DND-41 (cell line): ENCODE measurements around the gene MELTF.

Experiments used
- ATAC-seq: fragments of 200-7000 bp; cut with Tn5 transposase; 3 replicates; pipeline ENCODE4 v1.9.1; 2021; ENCODE audit warnings: low read depth; ENCODE audit not compliant: insufficient read depth
- DNase-seq: peaks from one replicate; pipeline ENCODE4 v3.0.0-alpha.2; 2020
- H2AFZ ChIP-seq: 2 replicates; pipeline ENCODE4 v1.6.0; 2012; ENCODE audit warnings: low read depth, low read length
- H3K27ac ChIP-seq: 2 replicates; pipeline ENCODE4 v1.5.1; 2012; ENCODE audit warnings: low read length, inconsistent platforms
- H3K27me3 ChIP-seq: fragments of 200-600 bp; sonication (generic); 2 replicates; pipeline ENCODE4 v1.6.0; 2012; ENCODE audit warnings: low read length, mild to moderate bottlenecking, inconsistent platforms; ENCODE audit not compliant: insufficient read depth, poor library complexity
- H3K36me3 ChIP-seq: 2 replicates; pipeline ENCODE4 v1.5.1; 2012; ENCODE audit warnings: low read length, inconsistent platforms; ENCODE audit not compliant: insufficient read depth
- H3K4me1 ChIP-seq: 2 replicates; pipeline ENCODE4 v1.5.1; 2012; ENCODE audit warnings: mild to moderate bottlenecking, low read length; ENCODE audit not compliant: insufficient read depth
- H3K4me2 ChIP-seq: 2 replicates; pipeline ENCODE4 v1.6.0; 2012; ENCODE audit warnings: mild to moderate bottlenecking, moderate library complexity, low read length, inconsistent platforms; ENCODE audit not compliant: insufficient read depth
- H3K4me3 ChIP-seq, 2 experiments: fragments of 200-600 bp in 1 of 2; shearing (Covaris generic) in 1 of 2; 2 replicates each; pipeline ENCODE4 v1.5.1; 2012 to 2016; ENCODE audit warnings: inconsistent platforms in 2 of 2, low read length in 2 of 2, mild to moderate bottlenecking in 2 of 2, low read depth in 1 of 2, moderate library complexity in 1 of 2
- H3K79me2 ChIP-seq: 2 replicates; pipeline ENCODE4 v1.6.0; 2012; ENCODE audit warnings: low read length, inconsistent platforms; ENCODE audit not compliant: insufficient read depth
- H3K9ac ChIP-seq: 2 replicates; pipeline ENCODE4 v1.6.0; 2012; ENCODE audit warnings: low read depth, mild to moderate bottlenecking, inconsistent platforms, low read length, moderate library complexity
- H3K9me3 ChIP-seq: 2 replicates; pipeline ENCODE4 v1.5.1; 2012; ENCODE audit warnings: low read length, moderate library complexity, mild to moderate bottlenecking, inconsistent platforms; ENCODE audit not compliant: insufficient read depth, severe bottlenecking
- H4K20me1 ChIP-seq: 2 replicates; pipeline ENCODE4 v1.6.0; 2012; ENCODE audit warnings: low read length; ENCODE audit not compliant: insufficient read depth
- CTCF ChIP-seq: IDR thresholded peaks from 2 replicates; pipeline ENCODE4 v1.5.1; 2012; ENCODE audit warnings: borderline replicate concordance, low read length, moderate library complexity, mild to moderate bottlenecking; ENCODE audit not compliant: poor library complexity, severe bottlenecking; ENCODE audit errors: extremely low read depth
- EZH2 ChIP-seq: IDR thresholded peaks from 3 replicates; pipeline ENCODE4 v1.6.1; 2012; ENCODE audit warnings: borderline replicate concordance, low read depth, mild to moderate bottlenecking, moderate library complexity, low read length, inconsistent platforms; ENCODE audit not compliant: severe bottlenecking

Gene MELTF

GRCh38 chr3:197019535-197019934 is 10.1 kb downstream of the MELTF start:
- Histone ChIP-seq H2AFZ (no peak overlapping the region), H3K36me3 (no peaks in the 10 kb centered on the region), H3K9me3 (no peaks in the 10 kb centered on the region), H3K79me2 (no peaks in the 10 kb centered on the region), H3K4me3 (no peak overlapping the region), H3K27ac (no peak overlapping the region), H3K9ac (no peak overlapping the region), H3K4me1 (no peaks in the 10 kb centered on the region), H4K20me1 (no peaks in the 10 kb centered on the region), H3K4me2 (no peak overlapping the region), H3K27me3 (no peaks in the 10 kb centered on the region)
- no peak for DNase-seq
- TF ChIP-seq CTCF (no peak), EZH2 (no peak)
- no peak for ATAC-seq

DNA sequence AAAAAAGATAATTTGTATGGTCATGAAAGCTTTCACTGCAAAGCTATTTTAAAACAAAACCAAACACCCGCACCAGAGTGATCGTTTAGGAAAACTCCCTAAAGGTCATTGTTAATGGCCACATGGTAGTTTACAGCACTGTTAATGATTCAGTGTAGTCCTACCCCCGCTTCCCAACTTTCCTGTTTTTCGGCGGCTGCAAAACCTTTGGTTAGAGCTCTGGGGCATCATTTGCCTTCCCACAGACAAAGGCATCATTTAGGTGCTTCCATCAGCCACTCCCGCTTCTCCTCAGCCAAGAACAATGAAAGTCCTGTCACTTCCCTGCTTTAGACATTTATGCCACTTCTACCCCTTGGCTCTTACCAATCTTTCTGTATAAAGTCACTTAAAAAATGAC is 10.6 kb downstream of the MELTF start:
- no peak overlapping the region for H3K4me2 ChIP-seq
- no peaks in the 10 kb centered on the region for H3K4me1 ChIP-seq
- no peak for ATAC-seq

GRCh38 chr3:197017003-197017402 is 12.6 kb downstream of the MELTF start:
- Histone ChIP-seq H3K4me3 (no peak overlapping the region), H3K4me1 (no peaks in the 10 kb centered on the region), H3K27ac (no peak overlapping the region), H4K20me1 (no peaks in the 10 kb centered on the region), H3K27me3 (no peaks in the 10 kb centered on the region), H3K36me3 (no peaks in the 10 kb centered on the region), H3K9me3 (no peaks in the 10 kb centered on the region), H3K79me2 (no peaks in the 10 kb centered on the region), H3K9ac (no peak overlapping the region), H2AFZ (no peak overlapping the region), H3K4me2 (no peak overlapping the region)
- TF ChIP-seq EZH2 (no peak), CTCF (no peak)
- ATAC-seq (no peak), DNase-seq (no peak)

More for the DNA sequence above, 10.6 kb downstream of the MELTF start:
- no peak overlapping the region for H3K9ac ChIP-seq
- no peaks in the 10 kb centered on the region for H3K36me3 ChIP-seq
- no peak overlapping the region for H3K4me3 ChIP-seq
- no peaks in the 10 kb centered on the region for H3K9me3 ChIP-seq
- no peak for TF ChIP-seq EZH2
- no peak for TF ChIP-seq CTCF
- H4K20me1 ChIP-seq, result no peaks in the 10 kb centered on the region
- no peaks in the 10 kb centered on the region for H3K27me3 ChIP-seq
- no peak overlapping the region for H2AFZ ChIP-seq
- no peak overlapping the region for H3K27ac ChIP-seq
- no peaks in the 10 kb centered on the region for H3K79me2 ChIP-seq
- DNase-seq, result no peak
